Esophagus muscularis mucosa (tissue), 4 donors: ENCODE data around the gene FADS3. TPM values are rescaled to one million over a fixed set of nuclear protein-coding genes. Genes with fewer than 3 reads are reported as not detected.
A peak's percentile ranks its signal among the peaks of the same experiment; 100 is the strongest.

Experiments
- DNase-seq: peaks from one replicate; pipeline ENCODE4 v3.0.0-alpha.2; 2017; ENCODE audit errors: extremely low spot score
- H3K27ac ChIP-seq, 4 donors: fragments of 200-600 bp; sonication (generic); replicated peaks in 1 of 4; 1 replicate in 3 of 4; 2 replicates in 1 of 4; pipeline ENCODE4 v1.5.1; 2016 to 2019; ENCODE audit warnings: mild to moderate bottlenecking in 1 of 4
- H3K27me3 ChIP-seq, 4 donors: fragments of 200-600 bp; sonication (generic); one replicate each; pipeline versions ENCODE4 v1.5.1 to v1.6.0; 2016 to 2019
- H3K36me3 ChIP-seq, 4 donors: fragments of 200-600 bp; sonication (generic); one replicate each; pipeline ENCODE4 v1.5.1; 2016 to 2019
- H3K4me1 ChIP-seq, 4 donors: fragments of 200-600 bp; sonication (generic); one replicate each; pipeline ENCODE4 v1.5.1; 2016 to 2019
- H3K4me3 ChIP-seq, 4 donors: fragments of 200-600 bp; sonication (generic); 1 replicate in 2 of 4; 2 replicates in 2 of 4; pipeline ENCODE4 v1.5.1; 2016 to 2019; ENCODE audit warnings: mild to moderate bottlenecking in 4 of 4, moderate library complexity in 1 of 4
- H3K9me3 ChIP-seq, 4 donors: fragments of 200-600 bp; sonication (generic); 1 replicate in 3 of 4; 2 replicates in 1 of 4; pipeline ENCODE4 v1.5.1; 2016 to 2019
- EP300 ChIP-seq: sonication (generic); formaldehyde crosslinking; IDR thresholded peaks from one replicate; pipeline ENCODE4 v1.6.1; 2017; ENCODE audit warnings: antibody characterized with exemption
- POLR2A ChIP-seq: fragments of 450-650 bp; IDR thresholded peaks from one replicate; pipeline ENCODE4 v1.6.1; 2017; ENCODE audit warnings: antibody characterized with exemption, moderate library complexity, mild to moderate bottlenecking, low read depth
- POLR2AphosphoS5 ChIP-seq, 2 donors: sonication (generic); formaldehyde crosslinking; IDR thresholded peaks; one replicate each; pipeline ENCODE4 v1.6.1; 2017; ENCODE audit warnings: antibody characterized with exemption in 2 of 2
- WGBS: methylation state at CpG from one replicate; pipeline ENCODE4 v1.1.5; 2018; 5-methylcytosine and 5-hydroxymethylcytosine counted together
- intact Hi-C: fragments of 100-400 bp; cut with DNase I; formaldehyde crosslinking; loops from one replicate; pipeline ENCODE4 v1.15.1; 2023
- total RNA-seq, 4 donors: library from RNA; depleted of rRNA; stranded (reverse); fragments of >200 nt; gene quantifications; one replicate each; pipeline versions ENCODE4 v1.1.0 to v1.2.1, GENCODE V29; 2016
- TF ChIP-seq, protein P1 (sequence below), 3 experiments: fragments of 200-600 bp in 2 of 3; fragments of 450-650 bp in 1 of 3; sonication (generic) in 2 of 3; IDR thresholded peaks; one replicate each; pipeline ENCODE4 v1.5.1; 2017 to 2019; ENCODE audit warnings: antibody characterized with exemption in 3 of 3, mild to moderate bottlenecking in 2 of 3, moderate library complexity in 1 of 3

Gene FADS3, protein sequence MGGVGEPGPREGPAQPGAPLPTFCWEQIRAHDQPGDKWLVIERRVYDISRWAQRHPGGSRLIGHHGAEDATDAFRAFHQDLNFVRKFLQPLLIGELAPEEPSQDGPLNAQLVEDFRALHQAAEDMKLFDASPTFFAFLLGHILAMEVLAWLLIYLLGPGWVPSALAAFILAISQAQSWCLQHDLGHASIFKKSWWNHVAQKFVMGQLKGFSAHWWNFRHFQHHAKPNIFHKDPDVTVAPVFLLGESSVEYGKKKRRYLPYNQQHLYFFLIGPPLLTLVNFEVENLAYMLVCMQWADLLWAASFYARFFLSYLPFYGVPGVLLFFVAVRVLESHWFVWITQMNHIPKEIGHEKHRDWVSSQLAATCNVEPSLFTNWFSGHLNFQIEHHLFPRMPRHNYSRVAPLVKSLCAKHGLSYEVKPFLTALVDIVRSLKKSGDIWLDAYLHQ
- total RNA-seq: 100 to 1,000 TPM in 1 of 4 donors, 10 to 100 TPM in 3; 42.4 to 103 (median 57.8) TPM

DNA sequence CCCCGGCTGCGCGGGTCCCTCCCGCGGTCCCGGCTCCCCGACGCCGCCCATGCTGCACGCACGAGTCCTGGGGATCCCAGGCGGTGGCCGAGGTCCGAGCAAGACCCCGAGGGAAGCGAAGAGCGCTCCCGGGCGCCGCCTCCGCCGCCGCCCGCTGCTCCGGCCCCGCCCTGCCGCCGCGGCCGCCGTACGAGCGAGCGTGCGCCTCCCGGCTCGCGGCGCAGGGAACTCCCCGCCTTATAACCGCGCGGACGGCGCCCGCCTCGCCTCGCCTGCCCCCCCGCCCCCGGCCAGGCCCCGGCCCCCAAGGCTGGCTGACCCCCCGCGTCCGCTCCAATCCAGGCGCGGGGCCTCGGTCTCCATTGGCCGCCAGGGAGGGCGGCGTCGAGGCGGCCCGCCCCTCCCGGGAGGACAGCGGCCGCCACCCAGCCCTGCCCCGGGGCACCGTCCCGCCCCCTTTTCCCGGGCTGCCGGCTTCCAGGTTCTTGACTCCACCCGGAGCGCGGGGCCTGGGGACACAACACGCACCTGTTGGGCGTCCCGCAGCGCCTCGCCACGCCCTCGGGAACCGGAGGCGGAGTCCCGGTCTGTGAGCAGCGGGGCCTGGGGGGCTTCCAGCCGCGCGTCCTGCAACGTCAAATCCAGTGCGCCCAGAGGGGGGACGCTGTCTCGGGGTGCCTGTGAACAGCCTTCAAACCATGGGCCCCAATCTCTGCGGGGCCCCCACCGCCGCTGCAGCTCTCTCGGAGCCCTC, at the start of gene FADS3:
Gene FADS3, minus strand, starts transcription at position 215 of the 754 bp plus-strand sequence. Its CDS starts 164 bp downstream, at position 51.
- intact Hi-C loops: loop anchor here (5.0 kb wide), 1 partner anchor 76 kb away; the partner anchor contains the start of gene FTH1
- peak; percentile 95 for DNase-seq
- Histone ChIP-seq H3K4me3 (peak within 1 kb of the TSS; percentile 84 to 93 (median 88)), H3K27ac (peak within 1 kb of the TSS; percentile 88 to 96 (median 94)), H3K36me3 (peaks cover 0 to 6% (median 0%) of the 10 kb centered on the region in 4 donors), H3K4me1 (peaks cover 39 to 52% (median 49%) of the 10 kb centered on the region in 4 donors), H3K9me3 (no peaks in the 10 kb centered on the region), H3K27me3 (no peaks in the 10 kb centered on the region)
- TF ChIP-seq POLR2A: peak; percentile 28
- peak; percentile 57 to 75 for TF ChIP-seq POLR2AphosphoS5 (IDR thresholded peaks at IDR 0.05)
- TF ChIP-seq, protein P1, sequence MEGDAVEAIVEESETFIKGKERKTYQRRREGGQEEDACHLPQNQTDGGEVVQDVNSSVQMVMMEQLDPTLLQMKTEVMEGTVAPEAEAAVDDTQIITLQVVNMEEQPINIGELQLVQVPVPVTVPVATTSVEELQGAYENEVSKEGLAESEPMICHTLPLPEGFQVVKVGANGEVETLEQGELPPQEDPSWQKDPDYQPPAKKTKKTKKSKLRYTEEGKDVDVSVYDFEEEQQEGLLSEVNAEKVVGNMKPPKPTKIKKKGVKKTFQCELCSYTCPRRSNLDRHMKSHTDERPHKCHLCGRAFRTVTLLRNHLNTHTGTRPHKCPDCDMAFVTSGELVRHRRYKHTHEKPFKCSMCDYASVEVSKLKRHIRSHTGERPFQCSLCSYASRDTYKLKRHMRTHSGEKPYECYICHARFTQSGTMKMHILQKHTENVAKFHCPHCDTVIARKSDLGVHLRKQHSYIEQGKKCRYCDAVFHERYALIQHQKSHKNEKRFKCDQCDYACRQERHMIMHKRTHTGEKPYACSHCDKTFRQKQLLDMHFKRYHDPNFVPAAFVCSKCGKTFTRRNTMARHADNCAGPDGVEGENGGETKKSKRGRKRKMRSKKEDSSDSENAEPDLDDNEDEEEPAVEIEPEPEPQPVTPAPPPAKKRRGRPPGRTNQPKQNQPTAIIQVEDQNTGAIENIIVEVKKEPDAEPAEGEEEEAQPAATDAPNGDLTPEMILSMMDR (IDR thresholded peaks at IDR 0.05): no peak
- 0% methylated on average over 27 of the region's 96 CpGs for WGBS

DNA sequence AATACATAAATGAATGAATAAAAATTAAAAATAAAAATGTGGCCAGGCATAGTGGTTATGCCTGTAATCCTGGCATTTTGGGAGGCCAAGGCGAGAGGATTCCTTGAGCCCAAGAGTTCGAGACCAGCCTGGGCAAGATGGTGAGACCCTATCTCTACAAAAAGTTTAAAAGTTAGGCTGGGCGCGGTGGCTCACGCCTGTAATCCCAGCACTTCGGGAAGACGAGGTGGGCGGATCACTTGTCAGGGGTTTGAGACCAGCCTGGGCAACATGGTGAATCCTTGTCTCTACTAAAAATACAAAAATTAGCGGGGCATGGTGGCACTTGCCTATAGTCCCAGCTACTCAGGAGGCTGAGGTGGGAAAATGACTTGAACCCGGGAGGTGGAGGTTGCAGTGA, 49.1 kb upstream of the FADS3 start:
- peaks cover 0 to 17% (median 10%) of the 10 kb centered on the region in 4 donors for H3K9me3 ChIP-seq
- WGBS: 96% methylated on average over 10 of the region's 10 CpGs
- no peaks in the 10 kb centered on the region for H3K4me1 ChIP-seq
- no peaks in the 10 kb centered on the region for H3K36me3 ChIP-seq
- no peaks in the 10 kb centered on the region for H3K27me3 ChIP-seq
- no peak overlapping the region for H3K27ac ChIP-seq
- no peak for DNase-seq
- H3K4me3 ChIP-seq: no peak overlapping the region
- no peak for TF ChIP-seq EP300
- TF ChIP-seq, protein P1 (IDR thresholded peaks at IDR 0.05): no peak
- no peak for TF ChIP-seq POLR2AphosphoS5 (IDR thresholded peaks at IDR 0.05)
- no peak for TF ChIP-seq POLR2A
- intact Hi-C loops: no loop called here

DNA sequence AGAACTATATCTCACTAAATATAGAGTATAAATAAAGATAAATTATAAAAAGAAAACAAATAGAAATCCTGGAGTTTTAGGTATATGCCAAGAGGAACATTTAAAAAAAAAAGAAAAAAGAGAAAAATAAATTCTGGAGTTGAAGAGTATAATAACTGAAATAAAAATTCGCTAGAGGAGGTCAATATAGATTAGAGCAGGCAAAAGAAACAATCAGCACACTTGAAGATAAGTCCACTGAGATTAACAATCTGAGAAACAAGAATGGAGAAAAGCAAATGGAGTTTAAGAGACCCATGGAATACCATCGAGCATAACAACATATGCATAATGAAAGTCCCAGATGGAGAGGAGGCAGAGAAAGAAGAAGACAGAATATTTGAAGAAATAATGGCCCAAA, 44.5 kb upstream of the FADS3 start:
- DNase-seq: no peak
- 84% methylated on average over 2 of the region's 2 CpGs for WGBS
- intact Hi-C loops: no loop called here
- Histone ChIP-seq H3K4me3 (no peak overlapping the region), H3K9me3 (peaks cover 0 to 17% (median 10%) of the 10 kb centered on the region in 4 donors), H3K27me3 (no peaks in the 10 kb centered on the region), H3K36me3 (no peaks in the 10 kb centered on the region), H3K4me1 (no peaks in the 10 kb centered on the region), H3K27ac (no peak overlapping the region)
- TF ChIP-seq EP300 (no peak), POLR2AphosphoS5 (IDR thresholded peaks at IDR 0.05) (no peak)
- TF ChIP-seq, protein P1 (IDR thresholded peaks at IDR 0.05): no peak

DNA sequence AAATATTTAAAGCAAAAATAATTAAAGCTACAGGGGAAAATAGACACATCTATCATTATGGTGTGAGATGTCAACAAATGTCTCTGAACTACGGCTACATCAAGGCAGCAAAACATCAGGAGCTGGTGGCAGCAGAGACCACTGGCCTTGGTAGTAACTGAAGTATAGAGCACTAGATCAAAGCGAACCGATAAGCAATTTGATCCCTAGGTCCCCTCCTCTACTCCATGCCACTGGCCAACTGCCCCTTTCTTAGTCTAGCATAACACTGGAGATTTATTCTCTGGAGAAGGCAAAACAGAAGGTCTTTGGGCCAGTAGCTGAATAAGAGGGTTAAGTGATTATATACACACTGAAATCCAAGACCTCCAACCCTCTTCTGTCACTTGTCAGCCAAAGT, 39.6 kb upstream of the FADS3 start:
- Histone ChIP-seq H3K4me3 (no peak overlapping the region), H3K4me1 (no peaks in the 10 kb centered on the region), H3K27ac (no peak overlapping the region), H3K36me3 (no peaks in the 10 kb centered on the region), H3K9me3 (peaks cover 0 to under 1% (median 0%) of the 10 kb centered on the region in 4 donors), H3K27me3 (no peaks in the 10 kb centered on the region)
- TF ChIP-seq POLR2A (no peak), POLR2AphosphoS5 (IDR thresholded peaks at IDR 0.05) (no peak), EP300 (no peak)
- TF ChIP-seq, protein P1 (IDR thresholded peaks at IDR 0.05): no peak
- 91% methylated on average over 3 of the region's 3 CpGs for WGBS
- DNase-seq: no peak
- intact Hi-C loops: no loop called here
